GM12891 (cell line): Measurements from ENCODE around the gene TRIM63.

ENCODE experiments used
- PAX5 ChIP-seq: IDR thresholded peaks from 2 replicates; pipeline ENCODE4 v1.6.1; 2011; ENCODE audit warnings: low read length, moderate library complexity, mild to moderate bottlenecking; ENCODE audit not compliant: insufficient read depth, severe bottlenecking
- POLR2A ChIP-seq: IDR thresholded peaks from 2 replicates; pipeline ENCODE4 v1.6.1; 2011; ENCODE audit warnings: low read depth, low read length, control low read depth
- POLR2AphosphoS5 ChIP-seq: IDR thresholded peaks from 2 replicates; pipeline ENCODE4 v1.6.1; 2011; ENCODE audit warnings: low read depth, low read length, control low read depth
- TAF1 ChIP-seq: IDR thresholded peaks from 2 replicates; pipeline ENCODE4 v1.6.1; 2011; ENCODE audit warnings: low read depth, low read length, control low read depth

- no peak for TF ChIP-seq POLR2A
- no peak for TF ChIP-seq TAF1
- TF ChIP-seq POLR2AphosphoS5: no peak
- TF ChIP-seq PAX5: no peak
Measured at GRCh38 chr1:26058052-26058595, 9.3 kb downstream of the TRIM63 start.
